ENCODE results near the gene PKN2.

- TF ChIP-seq, protein P1, sequence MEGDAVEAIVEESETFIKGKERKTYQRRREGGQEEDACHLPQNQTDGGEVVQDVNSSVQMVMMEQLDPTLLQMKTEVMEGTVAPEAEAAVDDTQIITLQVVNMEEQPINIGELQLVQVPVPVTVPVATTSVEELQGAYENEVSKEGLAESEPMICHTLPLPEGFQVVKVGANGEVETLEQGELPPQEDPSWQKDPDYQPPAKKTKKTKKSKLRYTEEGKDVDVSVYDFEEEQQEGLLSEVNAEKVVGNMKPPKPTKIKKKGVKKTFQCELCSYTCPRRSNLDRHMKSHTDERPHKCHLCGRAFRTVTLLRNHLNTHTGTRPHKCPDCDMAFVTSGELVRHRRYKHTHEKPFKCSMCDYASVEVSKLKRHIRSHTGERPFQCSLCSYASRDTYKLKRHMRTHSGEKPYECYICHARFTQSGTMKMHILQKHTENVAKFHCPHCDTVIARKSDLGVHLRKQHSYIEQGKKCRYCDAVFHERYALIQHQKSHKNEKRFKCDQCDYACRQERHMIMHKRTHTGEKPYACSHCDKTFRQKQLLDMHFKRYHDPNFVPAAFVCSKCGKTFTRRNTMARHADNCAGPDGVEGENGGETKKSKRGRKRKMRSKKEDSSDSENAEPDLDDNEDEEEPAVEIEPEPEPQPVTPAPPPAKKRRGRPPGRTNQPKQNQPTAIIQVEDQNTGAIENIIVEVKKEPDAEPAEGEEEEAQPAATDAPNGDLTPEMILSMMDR (IDR thresholded peaks at IDR 0.05), result no peak
- TF ChIP-seq POLR2A (IDR thresholded peaks at IDR 0.05), result no peak
Observed at GRCh38 chr1:88634538-88634937, 49.5 kb upstream of the PKN2 start.
